ENCODE measurements around the gene PSMA5. TPM values are rescaled to one million over a fixed set of nuclear protein-coding genes. Genes with fewer than 3 reads are reported as not detected.
A peak's percentile ranks its signal among the peaks of the same experiment; 100 is the strongest.

The PSMA5 gene
- total RNA-seq, 6 donors from 2014 or later: 15.2 to 69.5 (median 29.8) TPM

DNA sequence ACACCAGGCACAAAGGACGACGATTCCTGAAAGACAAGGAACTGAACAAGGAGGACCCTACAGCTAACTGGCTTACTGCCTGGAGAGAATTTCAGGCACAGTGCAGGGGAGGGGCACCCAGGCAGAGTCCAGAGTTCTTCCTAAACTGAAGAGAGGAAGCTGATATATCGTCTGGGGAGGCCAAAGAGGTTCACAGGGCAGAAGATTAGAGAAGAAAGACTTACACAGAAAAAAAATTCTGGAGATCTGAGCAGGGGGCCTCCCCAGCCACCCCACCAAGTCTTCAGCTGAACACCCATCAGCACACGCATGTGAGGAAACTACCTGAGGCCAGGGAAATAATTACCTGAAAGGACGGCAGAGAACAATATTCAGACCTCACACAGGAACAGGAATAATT lies 53.1 kb downstream of the PSMA5 start:
- peak in 1 of 2 donors; percentile 39 for DNase-seq
- H3K4me3 ChIP-seq: no peak overlapping the region
- peak overlapping the region in 2 of 4 donors; percentile 4 to 32 for H3K27ac ChIP-seq
- peaks cover 21 to 42% (median 33%) of the 10 kb centered on the region in 4 donors for H3K4me1 ChIP-seq
- H3K9me3 ChIP-seq: no peaks in the 10 kb centered on the region
- ATAC-seq (ENCODE audit: low FRiP score in 2 of 2): peak in 1 of 2 donors; percentile 45
- 53 to 58% methylated on average over 5 of the region's 5 CpGs for WGBS, 2 donors
- H3K27me3 ChIP-seq: no peaks in the 10 kb centered on the region
- no peak for TF ChIP-seq POLR2A (IDR thresholded peaks at IDR 0.05)
- no peak for TF ChIP-seq EP300 (IDR thresholded peaks at IDR 0.05)
- TF ChIP-seq, protein P1, sequence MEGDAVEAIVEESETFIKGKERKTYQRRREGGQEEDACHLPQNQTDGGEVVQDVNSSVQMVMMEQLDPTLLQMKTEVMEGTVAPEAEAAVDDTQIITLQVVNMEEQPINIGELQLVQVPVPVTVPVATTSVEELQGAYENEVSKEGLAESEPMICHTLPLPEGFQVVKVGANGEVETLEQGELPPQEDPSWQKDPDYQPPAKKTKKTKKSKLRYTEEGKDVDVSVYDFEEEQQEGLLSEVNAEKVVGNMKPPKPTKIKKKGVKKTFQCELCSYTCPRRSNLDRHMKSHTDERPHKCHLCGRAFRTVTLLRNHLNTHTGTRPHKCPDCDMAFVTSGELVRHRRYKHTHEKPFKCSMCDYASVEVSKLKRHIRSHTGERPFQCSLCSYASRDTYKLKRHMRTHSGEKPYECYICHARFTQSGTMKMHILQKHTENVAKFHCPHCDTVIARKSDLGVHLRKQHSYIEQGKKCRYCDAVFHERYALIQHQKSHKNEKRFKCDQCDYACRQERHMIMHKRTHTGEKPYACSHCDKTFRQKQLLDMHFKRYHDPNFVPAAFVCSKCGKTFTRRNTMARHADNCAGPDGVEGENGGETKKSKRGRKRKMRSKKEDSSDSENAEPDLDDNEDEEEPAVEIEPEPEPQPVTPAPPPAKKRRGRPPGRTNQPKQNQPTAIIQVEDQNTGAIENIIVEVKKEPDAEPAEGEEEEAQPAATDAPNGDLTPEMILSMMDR (IDR thresholded peaks at IDR 0.05): no peak
- no peak for TF ChIP-seq POLR2AphosphoS5 (IDR thresholded peaks at IDR 0.05)
- H3K36me3 ChIP-seq: no peaks in the 10 kb centered on the region

DNA sequence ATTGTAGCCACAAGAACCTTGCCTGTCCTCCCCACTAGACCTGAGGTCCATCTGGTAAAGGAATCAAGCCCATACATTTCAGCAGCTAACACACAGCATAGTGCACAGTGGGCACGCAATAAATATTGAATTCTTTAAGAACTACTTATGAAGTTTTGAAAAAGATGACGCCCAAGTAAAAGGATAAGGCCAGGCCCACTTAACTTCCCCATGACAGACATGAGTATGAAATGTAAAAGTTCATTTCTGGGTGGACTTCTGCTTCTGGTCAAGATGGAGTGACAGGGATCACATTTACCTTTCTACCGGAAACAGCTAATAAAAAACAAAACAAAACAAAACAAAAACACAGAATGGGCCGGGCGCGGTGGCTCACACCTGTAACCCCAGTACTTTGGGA lies 54.0 kb downstream of the PSMA5 start:
- Histone ChIP-seq H3K4me3 (no peak overlapping the region), H3K4me1 (peaks cover 21 to 42% (median 33%) of the 10 kb centered on the region in 4 donors), H3K36me3 (peaks cover 0 to 1% (median 0%) of the 10 kb centered on the region in 4 donors), H3K27me3 (no peaks in the 10 kb centered on the region), H3K27ac (peak overlapping the region; percentile 63 to 82 (median 81)), H3K9me3 (no peaks in the 10 kb centered on the region)
- DNase-seq (no peak), ATAC-seq (ENCODE audit: low FRiP score in 2 of 2) (no peak)
- TF ChIP-seq POLR2A (IDR thresholded peaks at IDR 0.05) (no peak), EP300 (IDR thresholded peaks at IDR 0.05) (no peak), POLR2AphosphoS5 (IDR thresholded peaks at IDR 0.05) (no peak)
- TF ChIP-seq, protein P1 (IDR thresholded peaks at IDR 0.05): no peak
- WGBS, 2 donors: 91 to 93% methylated on average over 6 of the region's 6 CpGs

DNA sequence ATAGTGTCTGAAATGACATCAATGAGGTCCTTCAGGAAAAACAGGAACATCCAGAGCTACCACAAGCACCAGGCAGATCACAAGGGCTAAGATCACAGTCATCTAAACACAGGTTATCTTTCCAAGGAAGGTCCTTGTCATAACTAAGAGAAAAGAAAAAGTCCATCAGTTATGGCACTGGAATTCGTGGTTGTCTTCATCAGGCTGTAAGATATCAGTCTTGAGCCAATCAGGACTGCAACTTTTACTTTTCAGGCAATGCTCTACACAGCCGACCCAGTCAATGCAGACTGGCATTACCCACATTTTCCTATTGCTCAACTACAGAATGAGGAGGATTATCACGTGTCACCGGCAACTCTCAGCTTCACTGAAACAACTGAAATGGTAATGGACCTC lies 54.9 kb downstream of the PSMA5 start:
- TF ChIP-seq POLR2AphosphoS5 (IDR thresholded peaks at IDR 0.05) (peak; percentile 20 to 35), POLR2A (IDR thresholded peaks at IDR 0.05) (no peak), EP300 (IDR thresholded peaks at IDR 0.05) (peak in 1 of 4 donors; percentile 64)
- H3K4me3 ChIP-seq: peak overlapping the region in 1 of 4 donors; percentile 4
- H3K4me1 ChIP-seq: peaks cover 21 to 42% (median 33%) of the 10 kb centered on the region in 4 donors

DNA sequence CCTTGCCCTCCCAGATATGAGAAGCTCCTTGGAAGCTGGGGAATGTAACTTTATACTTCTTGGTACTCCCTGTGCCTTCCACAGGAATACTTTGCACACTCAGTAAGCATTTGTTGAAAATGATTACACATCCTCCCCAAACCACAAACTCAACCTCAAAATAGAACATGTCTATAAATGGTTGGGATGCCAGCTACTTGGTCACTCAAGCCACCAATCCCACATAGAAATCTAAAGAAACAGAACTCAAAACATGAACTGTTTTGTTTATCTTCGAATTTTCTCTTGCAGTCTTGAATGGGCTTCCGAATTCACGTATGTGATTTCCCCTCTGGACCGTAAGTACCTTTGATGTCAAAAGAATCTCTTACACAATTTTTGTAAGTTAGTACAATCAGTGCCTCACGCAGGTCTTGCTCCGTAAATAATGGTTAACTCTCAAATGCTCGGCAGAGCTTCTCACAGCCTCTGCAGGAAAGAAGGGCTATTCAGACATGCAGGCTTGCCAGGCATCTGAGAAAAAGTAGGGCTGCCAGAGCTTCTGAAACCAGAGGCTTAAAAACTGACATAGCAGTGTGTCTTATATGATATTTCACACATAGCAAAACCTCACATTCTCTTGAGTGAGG lies 55.4 kb downstream of the PSMA5 start:
- WGBS, 2 donors: 11 to 19% methylated on average over 7 of the region's 7 CpGs
- H3K27me3 ChIP-seq: no peaks in the 10 kb centered on the region
- TF ChIP-seq POLR2AphosphoS5 (IDR thresholded peaks at IDR 0.05) (no peak), POLR2A (IDR thresholded peaks at IDR 0.05) (no peak)
- ATAC-seq (ENCODE audit: low FRiP score in 2 of 2) (peak; percentile 65 to 72), DNase-seq (no peak)
- peaks cover 21 to 42% (median 33%) of the 10 kb centered on the region in 4 donors for H3K4me1 ChIP-seq
- peak overlapping the region; percentile 63 to 82 (median 81) for H3K27ac ChIP-seq
- H3K4me3 ChIP-seq: peak overlapping the region in 1 of 4 donors; percentile 4
- H3K9me3 ChIP-seq: no peaks in the 10 kb centered on the region
- H3K36me3 ChIP-seq: peaks cover 8 to 16% (median 14%) of the 10 kb centered on the region in 4 donors

More for the DNA sequence above, 54.9 kb downstream of the PSMA5 start:
- Histone ChIP-seq H3K9me3 (no peaks in the 10 kb centered on the region), H3K36me3 (peaks cover 7 to 11% (median 8%) of the 10 kb centered on the region in 4 donors), H3K27me3 (no peaks in the 10 kb centered on the region), H3K27ac (peak overlapping the region; percentile 63 to 82 (median 81))
- DNase-seq: peak in 1 of 2 donors; percentile 66
- 16 to 42% methylated on average over 4 of the region's 4 CpGs for WGBS, 2 donors
- peak; percentile 78 to 83 for ATAC-seq (ENCODE audit: low FRiP score in 2 of 2)

DNA sequence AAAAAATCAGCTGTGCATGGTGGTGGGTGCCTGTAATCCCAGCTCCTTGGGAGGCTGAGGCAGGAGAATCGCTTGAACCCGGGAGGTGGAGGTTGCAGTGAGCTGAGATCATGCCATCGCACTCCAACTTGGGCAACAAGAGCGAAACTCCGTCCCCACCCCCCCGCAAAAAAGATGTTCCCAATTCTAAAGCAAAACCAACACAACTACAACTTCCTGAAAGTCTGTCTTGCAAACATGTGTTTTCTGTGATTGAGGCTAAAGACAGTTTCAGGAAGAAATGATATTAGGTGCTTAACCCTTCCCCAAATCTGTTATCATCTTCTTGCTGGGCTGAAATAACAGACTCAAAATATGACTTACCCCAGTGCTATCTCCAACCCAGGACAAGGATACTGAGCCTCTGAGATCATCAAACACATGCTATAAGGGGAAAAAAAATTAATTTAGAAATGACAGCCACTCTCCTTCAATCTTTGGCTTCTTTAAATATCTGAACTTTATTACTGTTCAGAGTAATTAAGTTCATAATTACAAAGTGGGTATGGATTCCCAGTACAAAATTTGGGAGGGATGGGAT lies 57.0 kb downstream of the PSMA5 start:
- ATAC-seq (ENCODE audit: low FRiP score in 2 of 2): peak in 1 of 2 donors; percentile 26
- Histone ChIP-seq H3K27ac (peak overlapping the region; percentile 10 to 82 (median 68)), H3K36me3 (peaks cover 8 to 25% (median 16%) of the 10 kb centered on the region in 4 donors), H3K4me3 (no peak overlapping the region), H3K4me1 (peaks cover 21 to 42% (median 33%) of the 10 kb centered on the region in 4 donors), H3K9me3 (no peaks in the 10 kb centered on the region), H3K27me3 (no peaks in the 10 kb centered on the region)
- DNase-seq: peak in 1 of 2 donors; percentile 50
- WGBS, 2 donors: 66 to 76% methylated on average over 4 to 6 of the region's 6 CpGs
- TF ChIP-seq POLR2A (IDR thresholded peaks at IDR 0.05) (no peak), EP300 (IDR thresholded peaks at IDR 0.05) (no peak), POLR2AphosphoS5 (IDR thresholded peaks at IDR 0.05) (no peak)
- TF ChIP-seq, protein P1 (IDR thresholded peaks at IDR 0.05): no peak

All from upper lobe of left lung (tissue), 6 donors.